GM19099 (cell line): ENCODE measurements around the gene MAPK10.

Experiments used
- POLR2A ChIP-seq: IDR thresholded peaks from 3 replicates; pipeline ENCODE4 v1.6.1; 2011; ENCODE audit warnings: low read depth; ENCODE audit not compliant: insufficient read length; ENCODE audit errors: extremely low read depth

The MAPK10 gene

GRCh38 chr4:86032476-86033022 lies 327.3 kb downstream of the MAPK10 start:
- TF ChIP-seq POLR2A, result no peak

GRCh38 chr4:86031927-86032326 lies 327.9 kb downstream of the MAPK10 start:
- TF ChIP-seq POLR2A, result no peak

- no peak for TF ChIP-seq POLR2A
Observed at GRCh38 chr4:86026720-86027119, 333.1 kb downstream of the MAPK10 start.

GRCh38 chr4:86019906-86020305 lies 339.9 kb downstream of the MAPK10 start:
- no peak for TF ChIP-seq POLR2A

- TF ChIP-seq POLR2A, result no peak
Observed at GRCh38 chr4:86019362-86019761, 340.5 kb downstream of the MAPK10 start.

- TF ChIP-seq POLR2A, result no peak
Observed at GRCh38 chr4:86015412-86016350, 344.2 kb downstream of the MAPK10 start.

- TF ChIP-seq POLR2A, result no peak
Observed at GRCh38 chr4:86014599-86014998, 345.3 kb downstream of the MAPK10 start.

GRCh38 chr4:86013621-86014020 lies 346.2 kb downstream of the MAPK10 start:
- TF ChIP-seq POLR2A, result no peak

GRCh38 chr4:86011117-86011516 lies 348.7 kb downstream of the MAPK10 start:
- TF ChIP-seq POLR2A, result no peak

- TF ChIP-seq POLR2A, result no peak
Observed at GRCh38 chr4:86007042-86007441, 352.8 kb downstream of the MAPK10 start.

- TF ChIP-seq POLR2A, result no peak
Observed at GRCh38 chr4:86006057-86006456, 353.8 kb downstream of the MAPK10 start.

GRCh38 chr4:86004030-86004429 lies 355.8 kb downstream of the MAPK10 start:
- no peak for TF ChIP-seq POLR2A

- TF ChIP-seq POLR2A, result no peak
Observed at GRCh38 chr4:86001591-86001990, 358.3 kb downstream of the MAPK10 start.

- TF ChIP-seq POLR2A, result no peak
Observed at GRCh38 chr4:85995361-85995760, 364.5 kb downstream of the MAPK10 start.

GRCh38 chr4:85994576-85994975 lies 365.3 kb downstream of the MAPK10 start:
- TF ChIP-seq POLR2A, result no peak

- TF ChIP-seq POLR2A, result no peak
Observed at GRCh38 chr4:85993641-85994040, 366.2 kb downstream of the MAPK10 start.
